Spleen (tissue), 7 donors: Measurements from ENCODE around the gene HIVEP3.

Experiments
- CTCF ChIP-seq, 11 experiments: fragments of 200-600 bp in 7 of 11; fragments of 450-650 bp in 4 of 11; sonication (generic) in 4 of 11; IDR thresholded peaks in 8 of 11; conservative IDR thresholded peaks in 3 of 11; 1 replicate in 7 of 11; 2 replicates in 4 of 11; pipeline versions ENCODE4 v1.4.0 to v1.8.0; 2016 to 2021; ENCODE audit warnings: antibody characterized with exemption in 11 of 11, inconsistent platforms in 4 of 11, mild to moderate bottlenecking in 1 of 11
- POLR2AphosphoS5 ChIP-seq, 3 donors: sonication (generic); formaldehyde crosslinking; IDR thresholded peaks; one replicate each; pipeline ENCODE4 v1.5.1; 2017; ENCODE audit warnings: antibody characterized with exemption in 3 of 3
- donor health status: DM: no; HTN: no; CAD: no; lungs with moderate emphysema.
- donor health status: DM: no; HTN: no; CAD: no.
- donor health status: DM: no; HTN: no; CAD: no.

- no peak for TF ChIP-seq CTCF (IDR thresholded peaks at IDR 0.05 in 8 of 11, conservative IDR thresholded peaks at IDR 0.05 in 3 of 11)
- no peak for TF ChIP-seq POLR2AphosphoS5 (IDR thresholded peaks at IDR 0.05)
Observed at GRCh38 chr1:41783189-41783639, 135.5 kb downstream of the HIVEP3 start.
